Hematopoietic multipotent progenitor cell treated with erythropoietin and hydrocortisone succinate and interleukin-3 and kit ligand, for 8 days (in vitro differentiated cells): ENCODE data around the gene TMEM218.
A peak's percentile ranks its signal among the peaks of the same experiment; 100 is the strongest.
"Not testable (repeated sequence)": the region's sequence is repeated elsewhere in the genome, so short reads cannot be mapped to it uniquely, and the experiment has no call there.

Source experiments
- DNase-seq: peaks from one replicate; pipeline ENCODE4 v3.0.0-alpha.2; 2015

The TMEM218 gene

DNA sequence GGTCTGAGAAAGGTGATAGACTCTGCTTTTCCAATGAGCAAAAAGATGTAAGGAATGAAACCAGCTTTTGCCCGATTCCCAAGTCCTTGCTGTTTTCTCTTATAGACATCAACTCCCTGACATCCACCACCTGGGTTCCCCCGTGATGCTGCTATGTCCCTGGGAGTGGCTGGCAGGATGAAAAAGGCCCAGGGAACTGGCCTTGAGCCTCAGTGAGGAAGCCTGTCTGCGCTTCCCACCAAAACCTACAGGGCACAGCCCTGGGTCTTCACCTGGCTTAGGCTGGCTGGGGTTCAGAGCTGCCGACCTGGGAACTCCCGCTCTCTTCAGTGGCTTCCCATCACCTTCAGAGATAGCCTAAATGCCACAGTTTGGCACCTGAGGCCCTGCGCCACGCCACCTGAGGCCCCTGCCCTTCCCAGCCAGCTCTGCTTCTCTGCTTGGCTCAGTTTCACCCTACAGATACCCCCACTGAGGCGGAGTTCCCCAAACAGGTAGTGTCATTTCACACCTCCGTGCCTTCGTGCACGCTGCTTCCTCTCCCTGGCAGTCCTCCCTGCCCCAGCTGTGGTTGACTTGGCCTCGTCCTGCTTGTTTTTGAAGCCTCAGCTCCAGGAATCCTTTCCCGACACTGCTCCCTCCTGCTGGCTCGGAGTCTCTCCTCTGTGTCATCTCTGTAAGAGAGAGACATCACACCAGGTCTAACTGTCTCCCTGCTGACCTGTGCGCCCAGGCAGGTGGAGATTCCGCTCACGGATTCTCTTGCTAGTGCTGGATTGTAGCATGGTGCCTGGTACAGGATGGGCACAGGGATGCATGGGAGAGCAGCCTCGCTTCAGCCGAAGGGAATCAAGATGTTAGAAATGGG lies 37.6 kb downstream of the TMEM218 start:
- DNase-seq, result no peak

DNA sequence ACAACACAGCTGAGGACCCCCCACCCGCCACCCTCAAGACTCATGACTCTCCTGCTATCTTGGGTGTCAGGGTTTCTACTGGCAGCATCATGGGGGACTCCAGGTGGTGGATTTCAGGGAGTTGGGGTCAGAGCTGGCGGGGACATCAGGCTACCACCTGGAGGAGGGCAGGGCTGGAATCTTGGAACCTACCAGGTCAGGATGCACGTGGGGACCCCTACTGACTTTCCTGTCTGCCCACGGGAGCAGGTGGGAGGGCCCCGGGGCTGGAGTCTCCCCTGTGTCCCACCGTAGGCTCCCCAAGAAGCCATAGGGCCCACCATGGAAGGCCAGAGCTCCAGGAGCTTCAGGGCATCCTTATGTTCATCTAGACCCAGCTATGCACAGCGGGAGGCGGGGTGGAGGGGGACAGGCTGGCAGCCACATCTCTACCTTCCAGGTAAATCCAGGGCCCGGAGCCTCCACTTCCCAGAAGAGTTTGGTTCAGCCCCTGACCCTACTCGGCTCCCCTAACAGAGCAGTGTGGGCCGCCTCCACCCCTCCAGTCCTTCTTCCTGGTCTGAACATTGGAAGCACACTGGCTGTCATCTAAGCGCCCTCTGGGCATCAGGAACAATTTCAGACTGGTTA lies 38.4 kb downstream of the TMEM218 start:
- DNase-seq, result no peak

DNA sequence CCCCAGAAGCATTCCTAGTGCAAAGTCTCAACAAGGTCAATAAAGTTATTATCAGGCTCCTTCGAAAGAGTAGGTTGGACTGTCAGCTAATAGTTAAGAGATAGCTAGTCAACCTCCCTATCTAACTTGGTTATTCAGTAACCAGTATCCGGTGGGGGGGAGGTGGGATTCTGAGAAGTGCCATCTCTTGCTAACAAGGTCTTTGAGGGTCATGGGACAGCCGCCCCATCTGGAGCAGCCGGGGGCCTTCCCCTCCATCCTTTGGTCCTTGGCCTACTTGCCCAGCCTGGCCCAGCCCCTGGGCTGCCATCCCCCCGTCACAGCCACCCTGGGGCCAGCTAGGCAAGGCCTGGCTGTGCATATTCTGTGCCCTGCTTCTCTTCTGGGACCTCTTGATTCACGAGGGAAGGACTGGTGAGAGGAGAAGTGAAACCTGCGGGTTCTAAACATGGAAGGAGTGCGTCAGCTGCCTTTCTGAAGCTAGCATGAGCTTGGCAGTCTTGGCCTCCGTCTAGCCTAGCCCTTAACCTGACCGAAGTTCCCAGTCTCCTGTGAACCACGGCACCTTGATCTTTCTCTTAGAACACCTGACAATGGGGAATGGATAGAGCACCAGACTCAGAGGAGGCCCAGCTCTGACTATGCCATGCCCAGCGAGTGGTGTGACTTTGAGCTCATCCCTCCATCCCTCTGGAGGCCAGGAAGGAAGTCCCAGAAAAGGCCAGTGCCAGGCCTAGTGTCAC lies 39.0 kb downstream of the TMEM218 start:
- no peak for DNase-seq

DNA sequence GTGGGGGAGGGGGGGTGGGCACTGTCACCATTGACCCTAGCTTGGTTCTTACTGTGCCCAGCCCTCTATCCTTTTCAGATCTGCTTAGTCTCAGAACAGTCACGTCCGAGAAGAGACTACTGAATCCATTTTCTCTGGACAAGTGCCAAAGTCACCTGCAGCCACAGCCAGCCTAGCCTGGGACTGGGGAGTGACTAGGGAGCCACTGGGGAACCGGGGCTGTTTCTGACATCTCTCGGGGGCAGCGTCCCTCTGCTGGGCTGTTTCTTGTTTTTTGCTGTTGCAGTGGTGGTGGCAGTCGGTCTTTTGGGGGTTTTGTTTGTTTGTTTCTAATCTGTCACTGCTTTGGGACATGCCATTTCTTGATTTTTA lies 39.6 kb downstream of the TMEM218 start:
- no peak for DNase-seq

DNA sequence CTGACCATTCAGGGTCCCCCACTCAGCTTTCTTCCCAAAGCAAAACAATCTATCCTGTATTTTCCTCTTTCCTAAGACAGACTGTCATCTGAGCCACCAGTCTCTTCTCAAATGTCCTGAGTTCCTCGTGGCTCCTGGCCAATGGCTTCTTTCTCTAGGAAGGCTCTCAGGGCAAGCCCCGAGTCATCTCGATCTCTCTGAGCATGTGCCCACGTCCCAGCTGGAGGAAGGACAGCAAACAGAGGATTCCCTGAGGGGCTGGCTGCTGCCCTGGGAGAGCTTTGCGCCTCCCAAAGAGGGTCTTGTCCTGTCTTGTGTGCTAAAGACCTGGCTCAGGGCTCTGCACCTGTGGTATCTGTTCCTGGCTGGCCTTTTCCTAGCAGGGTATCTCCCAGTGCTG lies 40.0 kb downstream of the TMEM218 start:
- DNase-seq, result no peak

DNA sequence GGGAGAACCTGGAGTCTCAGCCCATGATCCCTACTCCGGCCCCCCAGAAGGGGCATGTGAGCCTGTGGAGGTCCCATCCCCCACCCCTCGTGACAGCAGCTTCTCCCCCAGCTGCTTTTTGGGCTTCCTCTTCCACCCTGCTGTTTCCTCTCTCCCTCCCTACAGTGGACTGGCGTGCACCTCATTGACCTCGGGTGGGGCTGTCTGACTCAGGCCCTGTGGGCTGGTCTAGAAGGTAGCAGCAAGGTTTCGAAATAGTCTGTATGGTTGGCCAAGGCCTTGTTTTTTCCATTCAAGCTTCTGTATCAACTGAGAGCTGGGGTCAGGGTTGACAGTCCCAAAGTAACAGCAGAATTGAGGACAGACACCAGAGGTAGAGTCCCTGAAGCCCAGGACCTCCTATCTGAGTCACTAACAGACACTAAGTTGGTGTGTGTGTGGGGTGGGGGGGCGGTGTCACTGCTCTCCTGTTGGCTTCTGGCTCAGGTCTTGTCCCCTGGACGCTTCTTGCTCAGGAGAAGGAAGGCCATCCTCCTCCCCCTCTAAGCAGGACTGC lies 40.6 kb downstream of the TMEM218 start:
- peak; percentile 46 for DNase-seq

DNA sequence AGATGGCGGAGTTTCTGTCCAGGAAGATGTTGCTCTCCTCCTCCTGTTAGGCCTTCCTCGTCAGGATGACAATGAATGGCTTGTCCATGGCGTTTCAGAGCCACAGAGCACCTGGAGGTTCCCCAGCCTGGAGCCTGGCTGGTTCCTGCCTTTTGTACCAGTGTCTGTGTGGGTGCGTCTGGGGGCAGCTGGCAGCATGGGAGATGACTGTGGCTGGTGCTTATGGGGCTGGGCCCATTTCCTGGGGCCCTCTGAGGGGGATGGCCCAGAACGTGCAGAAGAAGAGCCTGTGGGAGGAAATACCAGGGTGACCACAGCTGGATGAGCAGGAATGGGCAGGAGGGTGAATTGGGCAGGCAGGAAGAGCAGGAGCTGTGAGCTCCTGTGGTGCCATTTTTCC lies 41.6 kb downstream of the TMEM218 start:
- no peak for DNase-seq

DNA sequence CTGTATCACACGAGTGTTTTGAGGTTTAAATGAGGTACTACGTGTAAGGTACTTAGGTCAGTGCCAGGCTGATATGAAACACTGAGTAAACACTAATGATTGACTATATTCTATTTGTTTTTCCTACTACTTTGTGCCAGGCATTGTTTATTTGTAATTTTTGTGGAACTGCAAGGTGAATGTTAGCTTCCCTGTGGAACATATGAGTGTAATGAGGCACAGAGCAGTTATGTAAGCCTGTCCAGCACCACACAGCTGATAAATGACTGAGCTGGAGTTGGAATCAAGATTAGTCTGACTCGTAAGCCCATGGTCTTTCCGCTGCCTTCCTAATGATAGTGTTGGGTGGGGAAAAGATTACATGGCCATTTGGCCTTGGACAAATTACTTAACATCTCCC lies 42.4 kb downstream of the TMEM218 start:
- peak; percentile 35 for DNase-seq

DNA sequence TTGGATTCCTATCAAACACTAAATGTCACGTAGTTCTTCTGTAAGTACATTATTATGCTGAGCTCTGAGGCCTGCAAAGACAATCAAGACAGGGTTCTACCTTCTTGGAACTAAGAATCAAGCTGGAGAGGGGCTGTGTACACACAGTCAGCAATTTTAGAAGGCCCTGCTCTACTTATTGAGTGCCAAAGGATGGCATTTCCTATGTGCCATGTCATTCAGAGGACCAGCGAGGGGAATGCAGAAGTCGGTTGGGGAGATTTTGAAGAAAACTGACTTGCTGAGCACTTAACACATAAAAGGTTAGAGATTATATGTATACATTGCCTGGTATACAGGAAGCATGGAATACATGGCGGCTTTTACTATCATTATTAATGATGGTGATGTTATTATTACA lies 43.1 kb downstream of the TMEM218 start:
- DNase-seq, result no peak

DNA sequence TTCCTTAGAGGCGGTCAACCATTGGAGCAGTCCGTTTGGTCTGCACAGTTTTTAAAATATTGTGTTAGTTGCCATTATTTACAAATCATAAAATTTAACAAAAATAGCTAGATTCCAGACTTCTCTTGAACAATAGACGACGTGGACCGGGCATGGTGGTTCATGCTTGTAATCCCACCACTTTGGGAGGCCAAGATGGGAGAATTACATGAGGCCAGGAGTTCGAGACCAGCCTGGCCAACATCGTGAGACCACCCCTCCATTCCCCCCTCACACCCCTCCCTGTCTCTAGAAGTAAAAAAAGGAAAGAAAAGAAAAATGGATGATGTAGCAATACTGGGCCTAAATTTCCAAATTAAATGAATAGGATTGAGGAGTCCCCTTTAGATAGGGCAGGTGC lies 47.4 kb downstream of the TMEM218 start:
- no peak for DNase-seq

DNA sequence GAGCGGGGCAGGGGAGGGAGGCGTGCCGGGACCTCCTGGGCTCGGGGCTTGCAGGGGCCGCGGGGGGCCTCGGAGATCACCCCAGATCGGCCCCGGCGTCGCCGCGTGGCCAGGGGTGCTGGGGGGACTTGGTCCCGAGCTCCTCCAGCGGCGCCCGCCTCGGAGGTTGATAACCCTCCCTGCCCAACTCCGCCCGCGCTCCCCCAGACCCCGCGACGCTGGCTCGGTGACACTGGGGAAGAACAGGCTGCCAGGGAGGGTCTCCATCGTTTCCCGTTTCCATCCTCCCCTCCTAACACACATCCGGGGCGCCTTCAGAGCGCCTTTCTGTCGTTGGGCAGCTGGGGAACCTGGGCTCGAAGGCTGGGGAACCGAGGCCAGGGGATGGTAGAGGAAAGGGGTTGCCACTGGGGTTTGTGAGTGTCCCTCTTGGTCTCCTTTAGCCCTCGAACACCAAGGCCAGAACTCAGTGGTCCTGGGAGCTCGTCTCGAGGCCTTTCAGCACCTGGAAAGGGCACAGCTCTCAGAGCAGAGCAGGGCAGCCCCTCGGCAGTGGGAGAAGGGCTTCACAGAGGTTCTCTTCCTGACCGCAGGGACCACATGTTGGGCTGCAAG lies 47.9 kb downstream of the TMEM218 start:
- DNase-seq, result no peak

DNA sequence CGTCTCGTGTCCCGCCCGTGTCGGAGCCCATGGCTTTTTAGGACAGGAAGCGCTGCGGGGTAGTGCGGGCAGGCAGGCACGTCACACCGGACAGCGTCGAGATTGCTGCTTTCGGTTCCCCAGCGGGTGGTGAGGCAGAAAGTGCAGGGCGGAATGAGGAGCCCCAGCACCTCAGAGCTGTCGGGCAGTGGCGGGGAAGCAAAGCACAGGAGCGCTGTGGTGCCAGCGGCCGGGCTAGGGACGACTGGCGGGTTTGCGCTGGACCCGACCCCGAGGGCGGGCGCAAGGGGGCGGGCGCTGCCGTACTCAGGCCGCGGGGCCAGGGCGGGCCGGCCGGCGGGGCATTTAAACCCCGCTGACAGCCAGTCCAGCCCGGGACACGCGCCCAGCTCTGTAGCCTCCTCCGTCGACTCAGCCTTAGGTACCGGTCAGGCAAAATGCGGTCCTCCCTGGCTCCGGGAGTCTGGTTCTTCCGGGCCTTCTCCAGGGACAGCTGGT lies 48.4 kb downstream of the TMEM218 start, which contains the start of gene SLC37A2:
Gene SLC37A2, plus strand, starts transcription at position 375 of the 498 bp plus-strand sequence. Its CDS starts 63 bp downstream, at position 438.
- DNase-seq, result no peak

DNA sequence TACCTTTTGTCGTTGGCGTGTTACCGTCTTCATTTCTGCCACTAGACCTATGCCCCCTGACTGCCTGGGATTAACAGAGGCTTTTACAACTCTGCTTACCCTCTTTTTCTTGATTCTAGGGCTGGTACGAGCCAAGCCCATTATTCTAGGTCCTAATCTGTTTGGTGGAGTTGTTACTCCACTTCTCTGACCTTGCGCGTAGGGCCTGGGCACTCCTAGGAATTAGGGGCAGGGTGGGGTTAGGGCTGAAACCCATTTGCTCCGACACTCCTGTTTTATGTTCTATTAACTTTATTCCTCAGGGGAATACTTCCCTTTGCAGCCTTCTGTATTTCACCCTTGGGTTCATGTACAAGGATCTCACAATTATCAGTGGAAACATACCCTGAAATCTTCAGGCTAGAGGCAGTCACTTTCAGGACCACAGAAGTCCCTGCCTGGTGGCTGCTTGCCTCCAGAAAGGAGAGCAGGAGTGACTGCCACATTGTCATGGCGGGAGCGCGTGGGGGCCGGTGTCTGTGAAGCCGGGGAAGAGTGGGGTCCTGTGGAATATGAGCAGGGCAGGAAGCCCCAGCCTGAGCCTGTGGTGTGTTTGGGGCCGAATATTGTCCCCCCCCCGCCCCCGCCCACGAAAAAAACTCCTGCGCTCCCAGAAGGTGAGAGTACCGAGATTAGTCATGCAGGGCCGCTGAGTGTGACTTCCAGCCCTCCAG lies 49.1 kb downstream of the TMEM218 start:
- DNase-seq, result no peak

DNA sequence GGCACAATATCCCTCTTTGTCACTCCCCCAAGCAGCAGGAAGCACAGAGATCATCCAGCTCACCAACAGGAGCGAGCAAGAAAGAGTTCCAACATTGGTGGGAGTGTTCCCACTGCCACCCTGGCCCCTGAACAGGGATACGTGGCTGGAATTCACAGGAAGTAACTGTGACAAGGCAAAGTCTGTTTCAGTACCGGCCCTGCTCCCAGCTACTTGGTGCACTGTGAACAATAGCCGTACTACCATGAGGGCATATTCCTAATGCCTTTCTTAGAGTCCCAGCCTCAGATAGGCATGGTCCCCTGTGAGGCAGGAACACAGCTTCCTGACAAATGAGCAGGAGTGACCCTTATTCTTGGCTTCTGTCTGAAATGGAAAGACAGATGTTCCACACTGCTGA lies 50.1 kb downstream of the TMEM218 start:
- DNase-seq, result no peak

DNA sequence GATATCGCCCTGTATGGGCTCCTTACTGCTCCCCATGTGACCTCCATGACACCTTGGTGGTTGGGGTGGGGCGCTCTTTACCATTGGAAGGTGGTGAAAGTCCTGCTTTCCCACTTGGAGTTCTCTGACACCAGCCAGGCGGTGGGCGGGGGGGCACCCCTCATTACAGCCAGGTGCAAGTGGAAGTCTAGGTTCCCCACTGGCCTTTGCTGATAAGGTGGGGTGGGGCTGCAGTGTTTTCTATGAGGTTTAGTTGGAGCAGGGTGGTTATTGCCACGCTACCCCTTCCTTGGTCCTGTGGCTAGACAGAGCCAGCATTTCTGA lies 53.8 kb downstream of the TMEM218 start:
- no peak for DNase-seq

DNA sequence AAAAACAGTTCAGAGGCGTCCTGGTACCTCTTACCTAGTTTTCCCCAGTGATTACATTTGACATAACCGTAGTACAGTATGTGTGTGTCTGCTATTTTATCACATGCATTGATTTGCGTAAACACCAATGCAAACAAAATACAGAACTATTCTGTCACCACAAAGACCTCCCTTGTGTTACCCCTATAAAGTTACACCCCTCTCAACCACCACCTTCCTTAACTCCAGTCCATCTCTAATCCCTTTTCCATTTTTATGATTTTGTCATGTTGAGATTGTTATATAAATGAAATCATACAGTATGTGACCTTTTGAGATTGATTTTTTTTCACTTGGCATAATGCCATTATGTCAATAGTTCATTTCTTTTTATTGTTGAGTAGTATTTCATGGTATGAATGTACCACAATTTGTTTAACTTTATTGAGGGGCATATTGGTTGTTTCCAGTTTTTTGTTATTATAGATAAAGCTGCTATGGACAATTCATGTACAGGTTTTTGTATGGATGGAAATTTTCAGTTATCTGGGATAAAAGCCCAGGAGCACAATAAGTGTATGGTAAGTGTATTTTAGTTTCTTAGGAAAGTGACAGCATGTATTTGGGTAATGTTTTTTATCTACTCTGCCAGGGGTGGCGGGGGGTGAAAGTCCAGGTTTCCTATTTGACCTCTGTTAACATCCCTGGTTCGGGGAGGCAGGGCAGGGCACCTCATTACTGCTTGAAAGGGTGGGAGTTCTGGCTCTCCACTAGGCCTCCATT lies 54.3 kb downstream of the TMEM218 start:
- no peak for DNase-seq

DNA sequence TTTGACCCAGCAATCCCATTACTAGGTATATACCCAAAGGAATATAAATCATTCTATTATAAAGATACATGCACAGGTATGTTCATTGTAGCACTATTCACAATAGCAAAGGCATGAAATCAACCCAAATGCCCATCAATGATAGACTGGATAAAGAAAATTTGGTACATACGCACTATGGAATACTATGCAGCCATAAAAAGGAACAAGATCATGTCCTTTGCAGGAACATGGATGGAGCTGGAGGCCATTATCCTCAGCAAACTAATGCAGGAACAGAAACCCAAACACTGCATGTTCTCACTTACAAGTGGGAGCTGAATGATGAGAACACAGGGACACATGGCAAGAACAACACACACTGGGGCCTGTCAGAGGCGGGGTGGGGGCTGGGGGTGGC lies 55.3 kb downstream of the TMEM218 start:
- DNase-seq, result not testable (repeated sequence)

DNA sequence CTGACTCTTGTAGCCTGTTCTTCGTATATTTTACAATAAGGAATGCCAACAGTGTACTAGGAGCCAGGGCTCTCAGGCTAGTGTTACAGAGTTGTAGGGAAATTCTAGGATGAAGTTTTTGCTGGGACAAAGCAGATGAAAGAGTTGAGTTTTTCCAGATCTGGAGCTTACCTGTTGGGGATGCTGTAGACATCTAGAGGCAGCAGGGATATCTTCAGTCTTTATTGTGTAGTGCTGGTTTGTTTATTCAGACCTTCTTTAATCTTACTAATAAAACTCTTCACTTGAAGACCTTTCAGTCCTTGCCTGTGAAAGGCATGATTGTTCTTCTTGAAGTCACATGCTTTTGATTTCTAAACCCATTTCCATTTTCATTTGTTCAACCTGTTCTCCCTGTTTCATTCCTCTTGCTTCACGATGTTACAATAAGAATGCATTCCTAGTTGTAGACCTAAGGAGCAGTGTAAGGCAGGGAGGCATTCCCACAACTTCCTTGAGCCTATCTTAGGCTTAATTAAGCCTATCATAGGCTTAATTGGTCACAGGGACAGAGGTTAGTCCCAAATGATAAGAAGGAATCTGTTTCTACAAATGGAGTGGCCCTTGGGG lies 56.2 kb downstream of the TMEM218 start:
- no peak for DNase-seq

DNA sequence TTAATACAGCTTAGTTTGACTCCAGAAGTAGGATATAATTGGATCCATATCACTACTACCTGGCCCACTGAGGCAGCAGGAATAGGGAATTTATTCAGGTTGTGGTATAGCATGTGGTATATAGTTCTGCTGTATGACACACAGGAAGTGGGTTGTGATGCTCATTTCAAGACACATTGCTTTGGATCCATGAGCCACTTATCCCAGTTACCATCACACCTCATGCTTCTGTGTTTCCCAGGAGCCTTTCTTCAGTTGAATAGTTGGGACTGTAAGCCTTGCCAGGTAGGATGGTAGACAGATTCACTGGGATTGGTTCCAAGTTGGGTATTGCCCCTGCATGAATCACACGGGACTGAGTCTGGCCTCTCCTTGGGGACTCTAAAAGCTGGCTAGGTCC lies 58.3 kb downstream of the TMEM218 start:
- no peak for DNase-seq

DNA sequence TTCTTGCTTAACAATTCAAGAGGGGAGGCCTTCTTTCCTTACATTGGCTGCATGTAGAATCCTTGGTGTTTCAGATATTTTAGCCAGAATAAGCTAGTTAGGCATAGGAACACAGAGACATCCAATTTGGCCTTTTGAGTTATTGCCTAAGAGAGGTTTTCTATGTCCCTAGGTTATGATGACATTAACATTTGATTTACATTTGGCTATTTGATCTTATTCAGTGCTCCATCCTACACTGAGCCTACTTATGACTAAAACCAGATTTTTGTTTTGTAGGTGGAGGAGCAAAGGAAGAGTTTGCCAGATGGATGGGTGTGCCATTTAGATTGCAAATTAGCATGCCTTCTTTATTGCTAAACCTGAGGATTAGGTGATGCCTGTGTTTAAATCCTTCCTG lies 59.4 kb downstream of the TMEM218 start:
- no peak for DNase-seq

DNA sequence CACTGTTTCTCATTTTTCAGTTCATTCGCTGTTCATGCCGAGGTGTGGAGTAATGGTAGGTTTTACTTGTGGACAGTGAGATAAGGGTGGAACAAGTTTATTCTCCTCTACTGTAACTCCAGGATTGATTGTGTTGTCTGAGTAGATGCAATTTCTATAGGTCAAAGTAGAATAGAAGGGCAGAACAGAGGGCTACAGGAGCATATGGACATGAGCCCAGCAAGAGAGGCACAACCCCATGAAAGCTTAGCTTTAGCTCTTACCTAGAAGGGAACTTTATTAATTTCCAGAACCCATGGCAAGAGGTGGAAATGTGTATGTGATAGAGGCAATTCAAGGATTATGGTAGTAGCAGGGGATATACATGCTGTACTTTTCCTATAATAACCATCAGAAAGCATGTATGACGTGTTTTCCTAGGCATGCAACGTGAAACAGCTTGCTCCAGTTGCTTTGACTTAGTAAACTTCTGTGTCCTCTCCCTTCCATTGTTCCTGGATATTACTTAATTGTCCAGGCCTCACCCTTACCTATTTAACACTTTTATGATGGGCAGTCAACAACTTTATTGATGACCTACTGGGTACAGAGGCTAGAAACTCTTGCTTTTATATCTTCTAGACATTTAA lies 62.1 kb downstream of the TMEM218 start:
- no peak for DNase-seq
